Sigmoid colon (tissue), 4 donors: Measurements from ENCODE around the gene CNTD1.

Experiments used
- CTCF ChIP-seq, 4 experiments: fragments of 450-650 bp in 3 of 4; fragments of 200-600 bp in 1 of 4; IDR thresholded peaks; one replicate each; pipeline ENCODE4 v1.5.1; 2016 to 2019; ENCODE audit warnings: antibody characterized with exemption in 4 of 4, mild to moderate bottlenecking in 3 of 4, moderate library complexity in 2 of 4
- POLR2A ChIP-seq, 2 donors: fragments of 450-650 bp; IDR thresholded peaks; one replicate each; pipeline ENCODE4 v1.6.1; 2016; ENCODE audit warnings: antibody characterized with exemption in 2 of 2, mild to moderate bottlenecking in 2 of 2, moderate library complexity in 2 of 2
- POLR2AphosphoS5 ChIP-seq, 4 donors: sonication (generic); formaldehyde crosslinking; IDR thresholded peaks; one replicate each; pipeline ENCODE4 v1.6.1; 2017; ENCODE audit warnings: antibody characterized with exemption in 4 of 4

DNA sequence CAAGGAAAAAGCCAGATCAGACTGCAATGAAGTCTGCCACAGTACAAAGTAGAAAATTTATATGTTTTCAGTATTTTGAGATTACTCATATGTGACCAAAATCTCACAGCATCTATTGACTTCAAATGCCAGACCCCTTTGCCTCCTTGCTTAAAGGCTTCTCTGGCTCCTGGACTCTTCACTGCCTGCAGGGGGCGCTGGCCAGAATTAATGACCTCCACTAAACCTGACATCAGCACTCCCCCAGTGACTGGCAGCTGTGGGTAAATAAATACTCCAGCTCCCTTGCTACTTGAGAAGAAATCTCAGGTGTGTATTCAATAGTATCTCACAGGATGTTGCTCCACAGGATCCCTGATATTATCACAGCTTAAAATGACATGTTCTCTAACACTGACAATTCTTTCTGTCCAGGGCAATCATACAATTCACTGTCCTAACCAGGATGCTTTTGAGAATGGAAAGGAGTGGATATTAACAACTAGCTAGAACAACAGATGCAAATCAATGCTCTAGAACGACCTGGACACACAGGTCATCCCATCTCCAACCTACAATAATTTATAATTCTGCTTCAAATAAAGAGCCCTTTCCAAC, 21.4 kb downstream of the CNTD1 start:
- no peak for TF ChIP-seq POLR2A (IDR thresholded peaks at IDR 0.05)
- peak in 3 of 4 experiments; percentile 17 to 56 (median 27) for TF ChIP-seq CTCF (IDR thresholded peaks at IDR 0.05)
- no peak for TF ChIP-seq POLR2AphosphoS5 (IDR thresholded peaks at IDR 0.05)
